Measurements from ENCODE around the gene MYMX.
A peak's percentile ranks its signal among the peaks of the same experiment; 100 is the strongest.
"Not testable (repeated sequence)": the region's sequence is repeated elsewhere in the genome, so short reads cannot be mapped to it uniquely, and the experiment has no call there.

The MYMX gene

DNA sequence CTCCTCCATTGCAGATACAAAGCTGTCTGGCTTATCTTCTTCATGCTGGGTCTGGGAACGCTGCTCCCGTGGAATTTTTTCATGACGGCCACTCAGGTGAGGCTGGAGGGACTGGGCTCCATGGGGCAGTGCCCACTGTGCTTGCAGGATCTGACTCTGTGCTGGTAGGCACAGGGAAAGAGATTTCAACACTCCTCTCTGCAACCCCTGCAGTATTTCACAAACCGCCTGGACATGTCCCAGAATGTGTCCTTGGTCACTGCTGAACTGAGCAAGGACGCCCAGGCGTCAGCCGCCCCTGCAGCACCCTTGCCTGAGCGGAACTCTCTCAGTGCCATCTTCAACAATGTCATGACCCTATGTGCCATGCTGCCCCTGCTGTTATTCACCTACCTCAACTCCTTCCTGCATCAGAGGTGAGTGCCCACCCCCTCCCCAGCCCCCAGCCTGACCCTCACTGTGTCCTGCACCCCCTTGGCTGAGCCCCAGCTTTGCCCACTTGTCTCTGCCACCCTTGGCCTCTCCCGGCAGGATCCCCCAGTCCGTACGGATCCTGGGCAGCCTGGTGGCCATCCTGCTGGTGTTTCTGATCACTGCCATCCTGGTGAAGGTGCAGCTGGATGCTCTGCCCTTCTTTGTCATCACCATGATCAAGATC is 12.8 kb downstream of the MYMX start:
- Histone ChIP-seq H3K36me3 (ENCODE audit: insufficient read depth, low read length) (peaks cover 9% of the 10 kb centered on the region), H3K4me2 (ENCODE audit: low read length) (no peak overlapping the region), H3K9ac (ENCODE audit: low read depth, low read length) (no peak overlapping the region), H3K9me3 (replicated peaks; ENCODE audit: low read length) (no peaks in the 10 kb centered on the region), H3K27me3 (ENCODE audit: control insufficient read depth, insufficient read depth, low read length) (no peaks in the 10 kb centered on the region), H3K4me3 (ENCODE audit: low read length) (no peak overlapping the region), H3K4me1 (ENCODE audit: control insufficient read depth, insufficient read depth, low read length) (peaks cover 47% of the 10 kb centered on the region)

DNA sequence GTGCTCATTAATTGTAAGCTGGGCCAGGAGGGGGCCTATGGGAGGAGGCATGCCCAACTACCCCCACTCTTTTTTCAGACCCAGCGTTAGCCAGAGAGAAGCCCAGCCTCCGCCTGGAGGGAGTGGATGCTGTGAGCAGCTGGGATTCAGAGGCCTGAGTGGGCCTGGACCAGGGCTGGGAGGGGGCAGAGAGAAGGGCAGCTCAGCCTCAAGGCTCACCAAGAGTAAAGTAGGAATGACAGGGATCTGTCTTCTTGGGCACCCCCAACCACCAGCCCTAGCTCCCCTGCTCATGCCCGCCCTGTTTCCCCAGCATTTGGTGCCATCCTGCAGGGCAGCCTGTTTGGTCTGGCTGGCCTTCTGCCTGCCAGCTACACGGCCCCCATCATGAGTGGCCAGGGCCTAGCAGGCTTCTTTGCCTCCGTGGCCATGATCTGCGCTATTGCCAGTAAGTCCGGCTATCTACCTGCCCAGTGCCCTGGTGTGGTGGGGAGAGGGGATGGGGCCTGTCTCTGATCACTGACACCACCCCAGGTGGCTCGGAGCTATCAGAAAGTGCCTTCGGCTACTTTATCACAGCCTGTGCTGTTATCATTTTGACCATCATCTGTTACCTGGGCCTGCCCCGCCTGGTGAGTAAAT is 13.4 kb downstream of the MYMX start:
- Histone ChIP-seq H3K9me3 (replicated peaks; ENCODE audit: low read length) (no peaks in the 10 kb centered on the region), H3K4me3 (ENCODE audit: low read length) (no peak overlapping the region), H3K27me3 (ENCODE audit: control insufficient read depth, insufficient read depth, low read length) (no peaks in the 10 kb centered on the region), H3K4me2 (ENCODE audit: low read length) (no peak overlapping the region), H3K4me1 (ENCODE audit: control insufficient read depth, insufficient read depth, low read length) (peaks cover 47% of the 10 kb centered on the region), H3K9ac (ENCODE audit: low read depth, low read length) (no peak overlapping the region), H3K36me3 (ENCODE audit: insufficient read depth, low read length) (peaks cover 9% of the 10 kb centered on the region)

DNA sequence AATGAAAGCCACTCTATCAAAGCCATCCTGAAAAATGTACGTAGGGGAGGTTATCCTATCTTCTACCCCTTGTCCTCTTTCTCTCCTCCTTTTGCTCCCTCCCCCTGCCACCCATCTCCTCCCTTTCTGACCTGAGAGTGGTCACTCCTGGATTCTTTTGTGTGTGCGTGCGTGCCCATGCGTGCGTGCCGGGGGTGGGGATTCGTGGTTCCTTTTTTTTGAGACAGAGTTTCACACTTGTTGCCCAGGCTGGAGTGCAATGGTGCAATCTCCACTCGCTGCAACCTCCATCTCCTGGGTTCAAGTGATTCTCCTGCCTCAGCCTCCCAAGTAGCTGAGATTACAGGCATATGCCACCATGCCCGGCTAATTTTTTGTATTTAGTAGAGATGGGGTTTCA is 14.7 kb downstream of the MYMX start:
- not testable (repeated sequence) for H3K36me3 ChIP-seq (ENCODE audit: insufficient read depth, low read length); H3K4me2 ChIP-seq (ENCODE audit: low read length); H3K9me3 ChIP-seq (replicated peaks; ENCODE audit: low read length); H3K27me3 ChIP-seq (ENCODE audit: control insufficient read depth, insufficient read depth, low read length); H3K9ac ChIP-seq (ENCODE audit: low read depth, low read length); H3K4me3 ChIP-seq (ENCODE audit: low read length)
- peaks cover 39% of the 10 kb centered on the region for H3K4me1 ChIP-seq (ENCODE audit: control insufficient read depth, insufficient read depth, low read length)

DNA sequence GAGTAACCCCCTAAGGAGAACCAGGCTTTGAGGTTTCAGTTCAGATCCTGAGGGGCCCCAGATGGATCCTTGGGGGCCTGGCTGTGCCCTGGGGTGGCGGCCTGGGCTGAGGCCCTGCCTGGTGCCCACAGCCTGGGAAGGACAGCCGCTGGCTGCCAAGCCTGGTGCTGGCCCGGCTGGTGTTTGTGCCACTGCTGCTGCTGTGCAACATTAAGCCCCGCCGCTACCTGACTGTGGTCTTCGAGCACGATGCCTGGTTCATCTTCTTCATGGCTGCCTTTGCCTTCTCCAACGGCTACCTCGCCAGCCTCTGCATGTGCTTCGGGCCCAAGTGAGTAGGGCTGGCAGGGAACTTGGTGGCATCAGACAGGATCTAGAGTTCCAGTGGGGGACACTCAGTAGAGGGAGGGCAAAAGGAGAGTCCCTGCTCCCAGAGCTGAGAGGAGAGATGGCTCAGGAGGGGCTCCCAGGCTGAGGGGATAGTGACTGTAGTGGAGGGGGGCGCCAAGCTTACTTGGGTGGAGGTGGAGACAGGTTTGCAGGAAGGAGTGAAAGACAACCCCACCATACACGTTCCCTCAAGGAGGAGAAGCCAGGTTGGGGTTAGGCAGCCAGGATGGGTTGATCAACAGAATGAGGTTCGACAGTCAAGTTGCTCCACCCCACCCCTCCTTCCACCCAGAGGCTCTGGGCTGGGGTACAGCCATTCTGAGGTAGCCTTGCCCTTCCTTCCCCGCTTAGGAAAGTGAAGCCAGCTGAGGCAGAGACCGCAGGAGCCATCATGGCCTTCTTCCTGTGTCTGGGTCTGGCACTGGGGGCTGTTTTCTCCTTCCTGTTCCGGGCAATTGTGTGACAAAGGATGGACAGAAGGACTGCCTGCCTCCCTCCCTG is 16.2 kb downstream of the MYMX start:
- Histone ChIP-seq H3K4me3 (ENCODE audit: low read length) (no peak overlapping the region), H3K36me3 (ENCODE audit: insufficient read depth, low read length) (peaks cover 9% of the 10 kb centered on the region), H3K27me3 (ENCODE audit: control insufficient read depth, insufficient read depth, low read length) (no peaks in the 10 kb centered on the region), H3K9ac (ENCODE audit: low read depth, low read length) (peak overlapping the region; percentile 44), H3K4me2 (ENCODE audit: low read length) (no peak overlapping the region), H3K4me1 (ENCODE audit: control insufficient read depth, insufficient read depth, low read length) (peaks cover 36% of the 10 kb centered on the region), H3K9me3 (replicated peaks; ENCODE audit: low read length) (no peaks in the 10 kb centered on the region)

DNA sequence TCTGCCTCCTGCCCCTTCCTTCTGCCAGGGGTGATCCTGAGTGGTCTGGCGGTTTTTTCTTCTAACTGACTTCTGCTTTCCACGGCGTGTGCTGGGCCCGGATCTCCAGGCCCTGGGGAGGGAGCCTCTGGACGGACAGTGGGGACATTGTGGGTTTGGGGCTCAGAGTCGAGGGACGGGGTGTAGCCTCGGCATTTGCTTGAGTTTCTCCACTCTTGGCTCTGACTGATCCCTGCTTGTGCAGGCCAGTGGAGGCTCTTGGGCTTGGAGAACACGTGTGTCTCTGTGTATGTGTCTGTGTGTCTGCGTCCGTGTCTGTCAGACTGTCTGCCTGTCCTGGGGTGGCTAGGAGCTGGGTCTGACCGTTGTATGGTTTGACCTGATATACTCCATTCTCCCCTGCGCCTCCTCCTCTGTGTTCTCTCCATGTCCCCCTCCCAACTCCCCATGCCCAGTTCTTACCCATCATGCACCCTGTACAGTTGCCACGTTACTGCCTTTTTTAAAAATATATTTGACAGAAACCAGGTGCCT is 16.9 kb downstream of the MYMX start:
- H3K4me3 ChIP-seq (ENCODE audit: low read length), result no peak overlapping the region
- H3K4me1 ChIP-seq (ENCODE audit: control insufficient read depth, insufficient read depth, low read length), result peaks cover 43% of the 10 kb centered on the region
- H3K9ac ChIP-seq (ENCODE audit: low read depth, low read length), result peak overlapping the region; percentile 44
- no peaks in the 10 kb centered on the region for H3K27me3 ChIP-seq (ENCODE audit: control insufficient read depth, insufficient read depth, low read length)
- no peak overlapping the region for H3K4me2 ChIP-seq (ENCODE audit: low read length)
- peaks cover 9% of the 10 kb centered on the region for H3K36me3 ChIP-seq (ENCODE audit: insufficient read depth, low read length)
- no peaks in the 10 kb centered on the region for H3K9me3 ChIP-seq (replicated peaks; ENCODE audit: low read length)

DNA sequence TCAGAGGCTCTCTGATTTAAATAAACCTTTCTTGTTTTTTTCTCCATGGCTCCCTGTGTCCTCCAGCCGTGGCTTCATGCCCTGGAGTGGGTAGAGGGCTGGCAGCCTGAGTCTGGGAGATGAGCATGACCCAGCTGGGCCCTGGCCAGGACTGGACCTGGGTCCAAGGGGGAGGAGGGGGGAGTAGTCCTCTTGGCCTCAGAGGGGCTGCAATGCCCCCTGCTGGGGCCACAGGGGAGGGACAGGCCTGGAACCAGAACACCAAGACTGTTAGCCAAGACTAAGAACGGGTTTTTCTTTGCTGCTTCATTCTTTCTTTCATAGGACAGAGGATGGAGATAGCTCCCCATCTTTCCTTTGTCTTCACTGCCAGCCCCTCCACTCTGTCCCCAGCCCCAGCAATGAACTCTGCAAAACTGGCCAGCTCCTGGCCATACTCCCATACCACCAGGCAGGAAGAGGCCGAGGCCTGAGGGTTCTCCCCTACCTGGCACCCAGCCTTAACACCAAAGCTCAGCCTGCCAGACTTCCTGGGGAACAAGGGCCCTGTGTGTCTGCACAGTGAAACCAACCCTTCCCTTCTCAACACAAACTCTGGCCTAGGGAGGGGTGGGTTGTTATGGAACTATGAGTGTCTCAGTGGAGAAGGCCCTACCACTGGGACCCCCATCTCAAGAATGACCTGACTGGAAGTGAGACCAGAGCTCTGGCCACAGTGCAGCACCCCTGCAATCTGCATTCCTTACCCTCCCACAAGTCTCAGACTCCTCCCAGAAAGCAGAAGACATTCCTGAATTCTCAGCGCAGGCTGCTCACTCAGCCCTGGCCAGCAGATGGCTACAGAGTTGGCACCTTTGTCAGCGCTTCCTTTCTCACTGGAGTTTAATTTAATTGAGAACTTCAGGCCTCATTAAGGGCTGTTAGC is 17.6 kb downstream of the MYMX start:
- peak overlapping the region; percentile 25 for H3K4me2 ChIP-seq (ENCODE audit: low read length)
- H3K9ac ChIP-seq (ENCODE audit: low read depth, low read length), result peak overlapping the region; percentile 44
- no peak overlapping the region for H3K4me3 ChIP-seq (ENCODE audit: low read length)
- peaks cover 44% of the 10 kb centered on the region for H3K4me1 ChIP-seq (ENCODE audit: control insufficient read depth, insufficient read depth, low read length)
- no peaks in the 10 kb centered on the region for H3K9me3 ChIP-seq (replicated peaks; ENCODE audit: low read length)
- no peaks in the 10 kb centered on the region for H3K27me3 ChIP-seq (ENCODE audit: control insufficient read depth, insufficient read depth, low read length)
- H3K36me3 ChIP-seq (ENCODE audit: insufficient read depth, low read length), result peaks cover 9% of the 10 kb centered on the region

DNA sequence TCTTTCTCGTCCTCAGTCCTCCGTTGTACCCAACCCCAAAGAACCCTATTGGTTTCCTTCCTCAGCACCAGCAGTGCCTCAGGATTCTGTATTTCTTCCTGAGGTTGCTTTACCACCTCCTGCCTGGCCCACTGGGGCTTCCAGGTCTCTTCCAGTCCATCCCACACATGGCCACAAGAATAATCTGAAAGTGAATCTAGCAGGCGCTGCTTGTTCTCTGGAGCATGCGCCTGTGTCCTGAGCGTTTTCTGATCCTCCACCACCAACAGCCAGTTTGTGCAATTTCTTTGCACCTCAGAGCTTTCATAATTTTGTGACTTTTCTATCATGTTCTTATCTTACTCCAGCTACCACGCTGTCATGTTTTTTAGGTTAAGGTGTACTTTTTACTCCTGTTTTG is 18.5 kb downstream of the MYMX start:
- Histone ChIP-seq H3K4me1 (ENCODE audit: control insufficient read depth, insufficient read depth, low read length) (peaks cover 44% of the 10 kb centered on the region), H3K9me3 (replicated peaks; ENCODE audit: low read length) (no peaks in the 10 kb centered on the region), H3K9ac (ENCODE audit: low read depth, low read length) (no peak overlapping the region), H3K4me2 (ENCODE audit: low read length) (no peak overlapping the region), H3K4me3 (ENCODE audit: low read length) (no peak overlapping the region), H3K27me3 (ENCODE audit: control insufficient read depth, insufficient read depth, low read length) (no peaks in the 10 kb centered on the region), H3K36me3 (ENCODE audit: insufficient read depth, low read length) (peaks cover 9% of the 10 kb centered on the region)

DNA sequence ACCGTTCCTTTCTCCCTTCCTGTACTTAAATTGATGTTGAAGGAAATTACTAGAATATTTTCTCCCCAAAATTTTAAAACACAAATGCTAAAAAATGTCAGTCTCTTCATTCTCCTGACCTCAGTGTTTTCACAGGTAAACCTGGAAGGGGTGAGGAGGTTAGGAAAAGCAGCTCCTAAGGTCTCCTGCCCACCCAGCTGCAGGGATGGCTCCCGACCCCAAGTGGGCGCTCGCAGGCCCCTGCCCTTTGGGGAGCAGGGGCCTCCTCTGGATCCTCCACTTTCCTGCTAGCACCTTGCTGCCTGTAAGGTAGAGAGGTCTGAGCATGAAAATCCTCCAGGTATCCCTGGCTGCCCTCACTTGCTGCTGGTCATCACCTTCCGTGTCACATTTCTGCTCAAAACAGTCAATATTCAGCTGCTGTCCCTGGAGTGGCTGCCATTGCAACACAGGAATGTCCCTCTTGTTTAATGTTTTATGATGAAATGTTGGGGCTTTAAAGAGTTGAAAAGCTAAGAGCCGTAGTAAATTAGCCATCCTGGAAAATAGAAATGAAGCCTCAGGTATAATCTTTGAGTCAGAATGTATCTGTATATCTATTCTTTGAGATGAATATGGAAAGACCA is 19.3 kb downstream of the MYMX start:
- H3K36me3 ChIP-seq (ENCODE audit: insufficient read depth, low read length), result peaks cover 9% of the 10 kb centered on the region
- H3K9ac ChIP-seq (ENCODE audit: low read depth, low read length), result no peak overlapping the region
- peaks cover 44% of the 10 kb centered on the region for H3K4me1 ChIP-seq (ENCODE audit: control insufficient read depth, insufficient read depth, low read length)
- H3K4me3 ChIP-seq (ENCODE audit: low read length), result no peak overlapping the region
- no peaks in the 10 kb centered on the region for H3K27me3 ChIP-seq (ENCODE audit: control insufficient read depth, insufficient read depth, low read length)
- H3K9me3 ChIP-seq (replicated peaks; ENCODE audit: low read length), result no peaks in the 10 kb centered on the region
- H3K4me2 ChIP-seq (ENCODE audit: low read length), result no peak overlapping the region

DNA sequence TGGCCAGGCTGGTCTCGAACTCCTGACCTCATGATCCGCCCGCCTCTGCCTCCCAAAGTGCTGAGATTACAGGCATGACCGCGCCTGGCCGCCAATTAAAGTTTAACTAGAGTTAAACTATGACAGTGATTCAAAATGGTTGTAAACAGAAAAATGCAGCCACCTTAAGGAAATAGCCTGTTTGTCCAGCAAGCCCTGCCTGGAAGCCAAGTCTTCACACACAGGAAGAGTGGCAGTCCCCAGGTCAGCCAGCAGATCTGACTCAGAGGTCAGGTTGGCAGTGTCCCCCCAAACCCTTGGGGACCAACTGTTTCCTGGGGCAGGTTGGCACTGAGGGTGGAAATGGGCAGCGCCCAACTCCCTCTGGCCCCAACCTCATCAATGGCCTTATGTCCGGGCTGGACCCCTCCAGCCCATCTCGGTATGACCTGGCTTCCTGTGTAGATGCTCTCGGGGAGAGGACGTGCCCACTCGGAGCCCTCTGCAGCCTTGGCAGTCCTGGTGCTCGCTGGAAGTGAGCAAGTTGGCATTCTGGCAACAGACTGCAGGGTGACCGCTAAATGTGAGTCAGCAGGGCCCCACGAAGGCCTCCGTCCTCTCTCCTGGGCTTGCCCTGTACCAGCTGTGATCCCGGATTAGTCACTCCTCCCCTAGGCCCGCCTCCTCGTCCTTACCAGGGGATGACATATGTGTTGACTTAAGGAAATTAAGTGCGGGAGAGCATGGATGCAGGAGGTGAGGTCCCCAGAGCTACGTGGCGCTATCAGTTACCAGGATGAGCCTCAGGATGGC is 20.5 kb downstream of the MYMX start:
- Histone ChIP-seq H3K9me3 (replicated peaks; ENCODE audit: low read length) (no peaks in the 10 kb centered on the region), H3K27me3 (ENCODE audit: control insufficient read depth, insufficient read depth, low read length) (no peaks in the 10 kb centered on the region), H3K9ac (ENCODE audit: low read depth, low read length) (peak overlapping the region; percentile 63), H3K36me3 (ENCODE audit: insufficient read depth, low read length) (peaks cover under 1% of the 10 kb centered on the region), H3K4me2 (ENCODE audit: low read length) (peak overlapping the region; percentile 83), H3K4me1 (ENCODE audit: control insufficient read depth, insufficient read depth, low read length) (peaks cover 44% of the 10 kb centered on the region), H3K4me3 (ENCODE audit: low read length) (peak overlapping the region; percentile 68)

DNA sequence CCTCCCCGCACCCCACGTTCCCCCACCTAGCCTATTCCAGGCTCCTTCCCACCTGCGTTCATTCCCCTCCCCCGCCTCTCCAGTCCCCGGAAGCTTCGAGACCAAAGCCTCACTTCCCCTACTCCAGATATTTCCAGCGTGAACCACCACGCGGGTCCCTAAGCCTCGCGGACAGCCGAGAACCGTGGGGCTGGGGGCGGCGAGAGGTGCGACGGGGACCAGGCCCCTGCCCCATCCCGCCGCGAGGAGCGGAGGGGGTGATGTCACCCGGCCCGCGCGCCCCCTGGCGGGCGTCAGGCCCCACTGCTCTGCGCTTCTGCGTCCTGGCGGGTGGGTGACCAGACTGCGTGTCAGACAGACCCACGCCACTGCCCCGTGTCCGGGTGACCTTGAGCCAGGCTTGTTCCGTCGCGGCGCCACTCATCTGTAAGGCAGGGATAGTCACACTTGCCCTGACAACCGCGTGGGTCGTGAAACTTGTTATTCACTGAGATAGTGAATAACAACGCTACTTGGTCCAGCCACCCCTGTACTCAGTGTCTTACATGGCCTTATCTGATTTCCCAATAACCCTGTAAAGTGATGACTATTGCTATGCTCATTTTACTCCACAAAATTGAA is 21.2 kb downstream of the MYMX start:
- Histone ChIP-seq H3K27me3 (ENCODE audit: control insufficient read depth, insufficient read depth, low read length) (no peaks in the 10 kb centered on the region), H3K9me3 (replicated peaks; ENCODE audit: low read length) (no peaks in the 10 kb centered on the region), H3K4me3 (ENCODE audit: low read length) (peak overlapping the region; percentile 68), H3K4me2 (ENCODE audit: low read length) (peak overlapping the region; percentile 83), H3K36me3 (ENCODE audit: insufficient read depth, low read length) (no peaks in the 10 kb centered on the region), H3K9ac (ENCODE audit: low read depth, low read length) (peak overlapping the region; percentile 63), H3K4me1 (ENCODE audit: control insufficient read depth, insufficient read depth, low read length) (peaks cover 42% of the 10 kb centered on the region)

Data from skeletal muscle satellite cell (primary cell).